Measurements from ENCODE around the gene KCNE4.

Gene KCNE4

GRCh38 chr2:223044916-223045700 is 6.9 kb upstream of the KCNE4 start:
- no peak for TF ChIP-seq CTCF (IDR thresholded peaks at IDR 0.05; ENCODE audit: borderline replicate concordance, insufficient read depth, low read depth, low read length)
- no peak overlapping the region for H3K4me3 ChIP-seq (ENCODE audit: low read depth, low read length)

GRCh38 chr2:223046470-223047040 is 5.4 kb upstream of the KCNE4 start:
- no peak overlapping the region for H3K4me3 ChIP-seq (ENCODE audit: low read depth, low read length)

GRCh38 chr2:223047260-223047761 is 4.7 kb upstream of the KCNE4 start:
- no peak for TF ChIP-seq CTCF (IDR thresholded peaks at IDR 0.05; ENCODE audit: borderline replicate concordance, insufficient read depth, low read depth, low read length)
- no peak overlapping the region for H3K4me3 ChIP-seq (ENCODE audit: low read depth, low read length)

More at GRCh38 chr2:223046470-223047040, 5.4 kb upstream of the KCNE4 start:
- no peak for TF ChIP-seq CTCF (IDR thresholded peaks at IDR 0.05; ENCODE audit: borderline replicate concordance, insufficient read depth, low read depth, low read length)

- TF ChIP-seq CTCF (IDR thresholded peaks at IDR 0.05; ENCODE audit: borderline replicate concordance, insufficient read depth, low read depth, low read length): no peak
- H3K4me3 ChIP-seq (ENCODE audit: low read depth, low read length): no peak overlapping the region
Observed at GRCh38 chr2:223048519-223048918, 3.5 kb upstream of the KCNE4 start.

GRCh38 chr2:223049356-223049755 is 2.6 kb upstream of the KCNE4 start:
- TF ChIP-seq CTCF (IDR thresholded peaks at IDR 0.05; ENCODE audit: borderline replicate concordance, insufficient read depth, low read depth, low read length): no peak
- H3K4me3 ChIP-seq (ENCODE audit: low read depth, low read length): no peak overlapping the region

- no peak for TF ChIP-seq CTCF (IDR thresholded peaks at IDR 0.05; ENCODE audit: borderline replicate concordance, insufficient read depth, low read depth, low read length)
- no peak overlapping the region for H3K4me3 ChIP-seq (ENCODE audit: low read depth, low read length)
Observed at GRCh38 chr2:223050188-223050587, 1.8 kb upstream of the KCNE4 start.

All from GM12875 (cell line).